Uterus (tissue), 4 donors: ENCODE measurements around the gene KRR1. TPM values are rescaled to one million over a fixed set of nuclear protein-coding genes. Genes with fewer than 3 reads are reported as not detected.
"Not testable (repeated sequence)": the region's sequence is repeated elsewhere in the genome, so short reads cannot be mapped to it uniquely, and the experiment has no call there.

Source experiments
- DNase-seq, 2 donors: peaks; one replicate each; pipeline ENCODE4 v3.0.0-alpha.2; 2019 to 2020
- H3K27ac ChIP-seq, 2 donors: fragments of 200-600 bp; sonication (generic); 1 replicate in 1 of 2; 2 replicates in 1 of 2; pipeline ENCODE4 v1.5.1; 2016 to 2018
- H3K27me3 ChIP-seq, 2 donors: fragments of 200-600 bp; sonication (generic); one replicate each; pipeline ENCODE4 v1.5.1; 2018 to 2019; ENCODE audit warnings: control low read depth in 1 of 2
- H3K36me3 ChIP-seq, 2 donors: fragments of 200-600 bp; sonication (generic); one replicate each; pipeline ENCODE4 v1.5.1; 2019; ENCODE audit warnings: control low read depth in 1 of 2
- H3K4me1 ChIP-seq, 2 donors: fragments of 200-600 bp; sonication (generic); one replicate each; pipeline ENCODE4 v1.5.1; 2018 to 2019; ENCODE audit warnings: control low read depth in 1 of 2
- H3K4me3 ChIP-seq, 2 donors: fragments of 200-600 bp; sonication (generic); 1 replicate in 1 of 2; 2 replicates in 1 of 2; pipeline ENCODE4 v1.5.1; 2018 to 2019; ENCODE audit warnings: mild to moderate bottlenecking in 1 of 2
- H3K9me3 ChIP-seq, 2 donors: fragments of 200-600 bp; sonication (generic); one replicate each; pipeline ENCODE4 v1.5.1; 2019; ENCODE audit warnings: control low read depth in 1 of 2
- CTCF ChIP-seq, 4 experiments: fragments of 200-600 bp in 2 of 4; fragments of 450-650 bp in 2 of 4; sonication (generic) in 2 of 4; IDR thresholded peaks; one replicate each; pipeline ENCODE4 v1.5.1; 2016 to 2019; ENCODE audit warnings: antibody characterized with exemption in 4 of 4, mild to moderate bottlenecking in 2 of 4, moderate library complexity in 1 of 4
- POLR2A ChIP-seq, 2 donors: fragments of 450-650 bp; IDR thresholded peaks; one replicate each; pipeline ENCODE4 v1.6.1; 2016; ENCODE audit warnings: antibody characterized with exemption in 2 of 2, mild to moderate bottlenecking in 1 of 2, moderate library complexity in 1 of 2
- intact Hi-C: fragments of 100-400 bp; cut with DNase I; formaldehyde crosslinking; loops from one replicate; pipeline ENCODE4 v1.15.1; 2023; ENCODE audit warnings: low total_unique reads
- total RNA-seq, 4 donors: library from RNA; depleted of rRNA in 3 of 4; stranded (reverse); fragments of >200 nt in 3 of 4; gene quantifications; one replicate each; pipeline versions ENCODE4 v1.1.0 to v1.2.4, GENCODE V29; 2014 to 2023
- donor health status: DM: yes; HTN: yes; CAD: no.

Gene KRR1
- total RNA-seq, 4 donors from 2014 or later = 18.8 to 86.6 (median 73.9) TPM

GRCh38 chr12:75455839-75456238 is 55.6 kb downstream of the KRR1 start:
- no peaks in the 10 kb centered on the region for H3K27me3 ChIP-seq
- H3K27ac ChIP-seq = no peak overlapping the region
- H3K9me3 ChIP-seq = no peaks in the 10 kb centered on the region
- no peaks in the 10 kb centered on the region for H3K36me3 ChIP-seq
- H3K4me3 ChIP-seq = no peak overlapping the region
- DNase-seq = no peak
- intact Hi-C loops = no loop called here
- H3K4me1 ChIP-seq = no peaks in the 10 kb centered on the region
- no peak for TF ChIP-seq CTCF (IDR thresholded peaks at IDR 0.05)
- TF ChIP-seq POLR2A (IDR thresholded peaks at IDR 0.05) = no peak

- intact Hi-C loops = no loop called here
- Histone ChIP-seq H3K9me3 (no peaks in the 10 kb centered on the region), H3K4me3 (no peak overlapping the region), H3K36me3 (no peaks in the 10 kb centered on the region), H3K27ac (no peak overlapping the region), H3K27me3 (no peaks in the 10 kb centered on the region), H3K4me1 (no peaks in the 10 kb centered on the region)
- TF ChIP-seq CTCF (IDR thresholded peaks at IDR 0.05) = no peak
- no peak for TF ChIP-seq POLR2A (IDR thresholded peaks at IDR 0.05)
- DNase-seq = no peak
Observed at GRCh38 chr12:75452675-75453330, 58.6 kb downstream of the KRR1 start.

- intact Hi-C loops = no loop called here
- no peak overlapping the region for H3K27ac ChIP-seq
- no peak overlapping the region for H3K4me3 ChIP-seq
- H3K4me1 ChIP-seq = no peaks in the 10 kb centered on the region
- TF ChIP-seq CTCF (IDR thresholded peaks at IDR 0.05) (no peak), POLR2A (IDR thresholded peaks at IDR 0.05) (no peak)
- no peaks in the 10 kb centered on the region for H3K9me3 ChIP-seq
- H3K27me3 ChIP-seq = no peaks in the 10 kb centered on the region
- no peaks in the 10 kb centered on the region for H3K36me3 ChIP-seq
- DNase-seq = no peak
Observed at GRCh38 chr12:75447691-75448393, 63.6 kb downstream of the KRR1 start.

GRCh38 chr12:75446857-75447256 is 64.6 kb downstream of the KRR1 start:
- H3K27me3 ChIP-seq = no peaks in the 10 kb centered on the region
- intact Hi-C loops = no loop called here
- no peak overlapping the region for H3K4me3 ChIP-seq
- H3K9me3 ChIP-seq = no peaks in the 10 kb centered on the region
- H3K36me3 ChIP-seq = no peaks in the 10 kb centered on the region
- DNase-seq = no peak
- no peaks in the 10 kb centered on the region for H3K4me1 ChIP-seq
- TF ChIP-seq POLR2A (IDR thresholded peaks at IDR 0.05) (no peak), CTCF (IDR thresholded peaks at IDR 0.05) (no peak)
- no peak overlapping the region for H3K27ac ChIP-seq

GRCh38 chr12:75445137-75445507 is 66.3 kb downstream of the KRR1 start:
- H3K27ac ChIP-seq, DNase-seq, H3K9me3 ChIP-seq, H3K36me3 ChIP-seq, intact Hi-C loops, H3K4me1 ChIP-seq, H3K4me3 ChIP-seq, H3K27me3 ChIP-seq: not testable (repeated sequence)
